Parathyroid adenoma (tissue), 2 donors: ENCODE results near the gene S100PBP.
"Not testable (repeated sequence)": the region's sequence is repeated elsewhere in the genome, so short reads cannot be mapped to it uniquely, and the experiment has no call there.

ENCODE experiments used
- H2AFZ ChIP-seq: fragments of 300-600 bp; sonication (generic); one replicate; pipeline ENCODE4 v1.7.0; 2017; ENCODE audit warnings: antibody characterized with exemption, mild to moderate bottlenecking
- H3K27ac ChIP-seq: fragments of 300-600 bp; sonication (generic); one replicate; pipeline ENCODE4 v1.7.0; 2017
- H3K27me3 ChIP-seq: fragments of 300-600 bp; sonication (generic); one replicate; pipeline ENCODE4 v1.7.0; 2017; ENCODE audit warnings: low read length; ENCODE audit not compliant: control insufficient read depth, insufficient read depth
- H3K36me3 ChIP-seq: fragments of 300-600 bp; sonication (generic); one replicate; pipeline ENCODE4 v1.7.0; 2017; ENCODE audit warnings: low read length; ENCODE audit not compliant: control insufficient read depth, insufficient read depth
- H3K4me1 ChIP-seq: fragments of 300-600 bp; sonication (generic); one replicate; pipeline ENCODE4 v1.7.0; 2017; ENCODE audit warnings: control low read depth
- H3K4me2 ChIP-seq: fragments of 300-600 bp; sonication (generic); one replicate; pipeline ENCODE4 v1.7.0; 2017; ENCODE audit warnings: low read length
- H3K4me3 ChIP-seq: fragments of 300-600 bp; sonication (generic); one replicate; pipeline ENCODE4 v1.7.0; 2017; ENCODE audit warnings: low read depth, low read length
- H3K79me2 ChIP-seq: fragments of 300-600 bp; sonication (generic); one replicate; pipeline ENCODE4 v1.7.0; 2017; ENCODE audit warnings: control low read depth
- H3K9ac ChIP-seq: fragments of 300-600 bp; sonication (generic); one replicate; pipeline ENCODE4 v1.7.0; 2017; ENCODE audit warnings: mild to moderate bottlenecking
- H3K9me3 ChIP-seq: fragments of 300-600 bp; sonication (generic); one replicate; pipeline ENCODE4 v1.7.0; 2017; ENCODE audit warnings: low read length; ENCODE audit not compliant: control insufficient read depth
- CTCF ChIP-seq: fragments of 300-600 bp; sonication (generic); IDR thresholded peaks from one replicate; pipeline ENCODE4 v1.7.0; 2017; ENCODE audit warnings: antibody characterized with exemption, mild to moderate bottlenecking
- donor health status: primary hyperparathyroidism.

The S100PBP gene

DNA sequence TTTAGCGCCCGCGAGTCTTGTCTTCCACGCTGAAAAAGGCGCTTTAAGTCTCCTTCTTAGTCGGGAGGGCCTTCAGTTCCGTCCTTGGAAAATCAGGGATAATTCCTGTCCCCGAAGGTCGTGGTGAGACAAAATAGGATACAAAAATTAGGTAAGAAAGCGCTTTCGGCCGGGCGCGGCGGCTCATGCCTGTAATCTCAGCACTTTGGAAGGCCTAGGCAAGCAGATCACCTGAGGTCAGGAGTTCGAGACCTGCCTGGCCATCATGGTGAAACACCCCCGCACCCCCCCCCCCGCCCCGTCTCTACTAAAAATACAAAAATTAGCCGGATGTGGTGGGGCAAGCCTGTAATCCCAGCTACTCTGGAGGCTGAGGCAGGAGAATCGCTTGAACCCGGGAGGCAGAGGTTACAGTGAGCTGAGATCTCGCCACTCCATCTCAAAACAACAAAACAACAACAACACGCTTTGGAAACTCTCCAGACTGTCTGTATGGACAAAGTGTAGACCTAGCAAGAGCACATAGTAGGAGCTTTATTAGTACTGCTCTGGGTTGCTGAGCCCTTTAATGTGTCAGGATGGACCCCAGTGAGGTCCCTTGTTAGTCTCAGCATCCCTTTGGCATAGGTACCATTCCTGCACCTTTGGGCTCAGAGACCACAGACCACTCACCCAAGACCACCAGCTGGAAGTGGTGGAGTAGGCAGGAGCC lies 84.5 kb downstream of the S100PBP start:
- no peaks in the 10 kb centered on the region for H3K9me3 ChIP-seq
- no peaks in the 10 kb centered on the region for H3K79me2 ChIP-seq
- H3K4me3 ChIP-seq = peak overlapping the region; percentile 76
- no peaks in the 10 kb centered on the region for H3K36me3 ChIP-seq
- H3K4me1 ChIP-seq = no peaks in the 10 kb centered on the region
- H2AFZ ChIP-seq = peak overlapping the region; percentile 78
- H3K9ac ChIP-seq = no peak overlapping the region
- H3K4me2 ChIP-seq = peak overlapping the region; percentile 97
- no peaks in the 10 kb centered on the region for H3K27me3 ChIP-seq
- no peak for TF ChIP-seq CTCF
- no peak overlapping the region for H3K27ac ChIP-seq

DNA sequence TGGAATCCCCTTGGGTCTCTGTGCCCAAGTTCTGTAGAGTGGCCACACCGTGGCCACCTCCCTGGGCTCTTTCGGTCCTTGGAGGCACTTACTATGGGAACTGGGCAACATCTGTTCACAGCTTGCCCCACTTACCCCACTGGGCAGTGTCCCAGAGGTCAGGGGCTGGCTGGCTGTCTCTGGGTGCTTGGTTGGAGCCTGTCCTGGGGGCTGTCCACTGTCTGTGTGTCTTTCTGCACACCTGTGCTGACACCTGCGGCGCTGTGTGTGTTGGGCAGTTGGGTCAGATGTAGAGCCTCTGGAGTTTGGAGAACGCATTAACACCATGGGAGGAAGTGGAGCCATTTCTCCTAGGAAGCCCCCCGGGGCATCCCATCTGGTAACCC lies 85.1 kb downstream of the S100PBP start:
- H3K27me3 ChIP-seq = no peaks in the 10 kb centered on the region

GRCh38 chr1:32903991-32904785 lies 86.7 kb downstream of the S100PBP start:
- Histone ChIP-seq H3K4me1 (no peaks in the 10 kb centered on the region), H3K27ac (no peak overlapping the region), H3K9ac (no peak overlapping the region), H3K4me2 (no peak overlapping the region), H3K27me3 (no peaks in the 10 kb centered on the region), H3K79me2 (no peaks in the 10 kb centered on the region), H3K4me3 (no peak overlapping the region), H2AFZ (no peak overlapping the region), H3K9me3 (no peaks in the 10 kb centered on the region), H3K36me3 (no peaks in the 10 kb centered on the region)
- no peak for TF ChIP-seq CTCF

More for the DNA sequence above, 85.1 kb downstream of the S100PBP start:
- no peak overlapping the region for H3K27ac ChIP-seq
- H3K4me1 ChIP-seq = no peaks in the 10 kb centered on the region
- no peak overlapping the region for H3K4me3 ChIP-seq
- no peak overlapping the region for H2AFZ ChIP-seq
- TF ChIP-seq CTCF = no peak
- no peaks in the 10 kb centered on the region for H3K36me3 ChIP-seq
- H3K79me2 ChIP-seq = no peaks in the 10 kb centered on the region
- H3K9me3 ChIP-seq = no peaks in the 10 kb centered on the region
- H3K4me2 ChIP-seq = no peak overlapping the region
- no peak overlapping the region for H3K9ac ChIP-seq

- Histone ChIP-seq H3K9ac (no peak overlapping the region), H3K4me2 (no peak overlapping the region), H3K4me3 (no peak overlapping the region), H3K79me2 (no peaks in the 10 kb centered on the region), H3K27ac (no peak overlapping the region), H3K4me1 (no peaks in the 10 kb centered on the region), H2AFZ (no peak overlapping the region), H3K9me3 (no peaks in the 10 kb centered on the region), H3K27me3 (no peaks in the 10 kb centered on the region), H3K36me3 (no peaks in the 10 kb centered on the region)
- TF ChIP-seq CTCF = no peak
These were observed 87.3 kb downstream of the S100PBP start for GRCh38 chr1:32904797-32905196.

DNA sequence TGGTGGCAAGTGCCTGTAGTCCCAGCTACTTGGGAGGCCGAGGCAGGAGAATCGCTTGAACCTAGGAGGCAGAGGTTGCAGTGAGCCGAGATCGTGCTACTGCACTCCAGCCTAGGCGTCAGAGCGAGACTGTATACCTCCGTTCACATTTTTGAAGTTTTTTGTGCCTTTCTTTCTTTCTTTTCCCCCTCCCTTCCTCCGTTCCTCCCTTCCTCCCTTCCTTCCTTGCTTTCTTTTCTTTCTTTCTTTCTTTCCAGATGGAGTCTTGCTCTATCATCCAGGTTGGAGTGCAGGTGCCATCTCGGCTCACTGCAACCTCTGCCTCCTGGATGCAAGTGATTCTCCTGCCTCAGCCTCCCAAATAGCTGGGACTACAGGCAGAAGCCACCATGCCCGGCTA lies 88.1 kb downstream of the S100PBP start:
- H3K79me2 ChIP-seq, H3K27ac ChIP-seq, H3K9ac ChIP-seq, H3K36me3 ChIP-seq, H3K4me1 ChIP-seq, H3K4me3 ChIP-seq, H3K4me2 ChIP-seq, H3K9me3 ChIP-seq, H3K27me3 ChIP-seq, H2AFZ ChIP-seq: not testable (repeated sequence)
